HEK293 (cell line): ENCODE results near the gene PLCD1.

Experiments
- ELK4 ChIP-seq: IDR thresholded peaks from 2 replicates; pipeline ENCODE4 v1.6.1; 2011; ENCODE audit warnings: mild to moderate bottlenecking, low read depth, low read length, borderline replicate concordance
- MEIS1 ChIP-seq: sonication (generic); formaldehyde crosslinking; IDR thresholded peaks from 2 replicates; pipeline ENCODE4 v1.8.1; 2022; ENCODE audit warnings: missing genetic modification reagents, mild to moderate bottlenecking, borderline replicate concordance
- ZNF138 ChIP-seq: fragments of 450-650 bp; formaldehyde crosslinking; IDR thresholded peaks from 2 replicates; pipeline ENCODE4 v1.5.1; 2016; ENCODE audit warnings: missing biosample characterization, missing genetic modification characterization, borderline replicate concordance
- ZNF146 ChIP-seq: fragments of 450-650 bp; formaldehyde crosslinking; IDR thresholded peaks from 2 replicates; pipeline ENCODE4 v1.5.1; 2016; ENCODE audit warnings: missing biosample characterization, missing genetic modification characterization
- ZNF184 ChIP-seq: fragments of 450-650 bp; IDR thresholded peaks from 2 replicates; pipeline ENCODE4 v1.5.1; 2018; ENCODE audit warnings: missing biosample characterization, mild to moderate bottlenecking, missing genetic modification characterization
- ZNF501 ChIP-seq: fragments of 450-650 bp; formaldehyde crosslinking; IDR thresholded peaks from 2 replicates; pipeline ENCODE4 v1.5.1; 2016; ENCODE audit warnings: missing biosample characterization, missing genetic modification characterization
- ZNF544 ChIP-seq: fragments of 450-650 bp; formaldehyde crosslinking; IDR thresholded peaks from 2 replicates; pipeline ENCODE4 v1.5.0; 2017; ENCODE audit warnings: missing biosample characterization, missing genetic modification characterization
- ZNF561 ChIP-seq: fragments of 450-650 bp; IDR thresholded peaks from 2 replicates; pipeline ENCODE4 v1.5.1; 2018; ENCODE audit warnings: missing biosample characterization, missing genetic modification characterization, borderline replicate concordance
- ZNF747 ChIP-seq: fragments of 450-650 bp; formaldehyde crosslinking; IDR thresholded peaks from 2 replicates; pipeline ENCODE4 v1.5.1; 2016; ENCODE audit warnings: missing biosample characterization, missing genetic modification characterization
- TF ChIP-seq, protein P1 (sequence below): fragments of 450-650 bp; formaldehyde crosslinking; IDR thresholded peaks from 2 replicates; pipeline ENCODE4 v1.5.1; 2016; ENCODE audit warnings: missing biosample characterization, missing genetic modification characterization
- TF ChIP-seq, protein P2 (sequence below): fragments of 450-650 bp; formaldehyde crosslinking; IDR thresholded peaks from 2 replicates; pipeline ENCODE4 v1.5.1; 2016; ENCODE audit warnings: missing biosample characterization, missing genetic modification characterization, low read depth
- TF ChIP-seq, protein P3 (sequence below): fragments of 450-650 bp; formaldehyde crosslinking; conservative IDR thresholded peaks from 2 replicates; pipeline ENCODE4 v1.5.1; 2016; ENCODE audit warnings: low read depth, missing biosample characterization, missing genetic modification characterization
- TF ChIP-seq, protein P4 (sequence below): fragments of 450-650 bp; formaldehyde crosslinking; IDR thresholded peaks from 2 replicates; pipeline ENCODE4 v1.5.1; 2016; ENCODE audit warnings: missing biosample characterization, missing genetic modification characterization

DNA sequence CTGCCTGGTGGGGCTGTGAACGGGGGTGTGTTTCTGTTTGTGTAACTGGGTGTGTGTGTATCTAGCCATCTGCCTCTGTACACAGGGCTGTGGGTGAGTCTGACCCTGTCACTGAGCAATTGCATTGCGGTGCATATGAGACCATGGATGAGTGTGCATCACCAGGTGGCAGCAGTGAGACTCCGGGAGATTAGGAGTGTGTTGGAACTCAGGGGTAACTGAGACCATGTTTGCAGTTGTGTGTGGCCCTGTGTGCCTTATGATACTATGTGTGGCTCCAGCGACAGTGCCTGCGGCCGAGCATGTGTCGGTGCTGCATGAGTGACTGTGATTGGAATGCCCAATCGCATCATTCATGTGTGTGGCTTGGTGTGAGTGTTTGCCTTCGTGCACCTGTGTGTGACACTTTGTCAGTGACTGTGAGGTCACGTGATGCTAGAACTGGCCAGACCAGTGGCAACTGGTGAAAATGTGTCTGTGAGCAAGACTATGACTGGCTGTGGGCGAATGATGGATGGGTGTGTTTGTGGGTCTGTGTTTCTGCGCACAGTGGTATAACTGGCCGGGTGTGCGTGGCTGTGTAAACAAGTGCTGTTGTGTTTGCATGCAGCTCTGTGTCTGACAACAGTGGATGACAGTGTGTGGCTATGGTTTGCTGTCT, 24.9 kb downstream of the PLCD1 start:
- TF ChIP-seq, protein P1, sequence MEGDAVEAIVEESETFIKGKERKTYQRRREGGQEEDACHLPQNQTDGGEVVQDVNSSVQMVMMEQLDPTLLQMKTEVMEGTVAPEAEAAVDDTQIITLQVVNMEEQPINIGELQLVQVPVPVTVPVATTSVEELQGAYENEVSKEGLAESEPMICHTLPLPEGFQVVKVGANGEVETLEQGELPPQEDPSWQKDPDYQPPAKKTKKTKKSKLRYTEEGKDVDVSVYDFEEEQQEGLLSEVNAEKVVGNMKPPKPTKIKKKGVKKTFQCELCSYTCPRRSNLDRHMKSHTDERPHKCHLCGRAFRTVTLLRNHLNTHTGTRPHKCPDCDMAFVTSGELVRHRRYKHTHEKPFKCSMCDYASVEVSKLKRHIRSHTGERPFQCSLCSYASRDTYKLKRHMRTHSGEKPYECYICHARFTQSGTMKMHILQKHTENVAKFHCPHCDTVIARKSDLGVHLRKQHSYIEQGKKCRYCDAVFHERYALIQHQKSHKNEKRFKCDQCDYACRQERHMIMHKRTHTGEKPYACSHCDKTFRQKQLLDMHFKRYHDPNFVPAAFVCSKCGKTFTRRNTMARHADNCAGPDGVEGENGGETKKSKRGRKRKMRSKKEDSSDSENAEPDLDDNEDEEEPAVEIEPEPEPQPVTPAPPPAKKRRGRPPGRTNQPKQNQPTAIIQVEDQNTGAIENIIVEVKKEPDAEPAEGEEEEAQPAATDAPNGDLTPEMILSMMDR (tag by site-specific recombination), result peak; percentile 83
- no peak for TF ChIP-seq ZNF138
- TF ChIP-seq, protein P2, sequence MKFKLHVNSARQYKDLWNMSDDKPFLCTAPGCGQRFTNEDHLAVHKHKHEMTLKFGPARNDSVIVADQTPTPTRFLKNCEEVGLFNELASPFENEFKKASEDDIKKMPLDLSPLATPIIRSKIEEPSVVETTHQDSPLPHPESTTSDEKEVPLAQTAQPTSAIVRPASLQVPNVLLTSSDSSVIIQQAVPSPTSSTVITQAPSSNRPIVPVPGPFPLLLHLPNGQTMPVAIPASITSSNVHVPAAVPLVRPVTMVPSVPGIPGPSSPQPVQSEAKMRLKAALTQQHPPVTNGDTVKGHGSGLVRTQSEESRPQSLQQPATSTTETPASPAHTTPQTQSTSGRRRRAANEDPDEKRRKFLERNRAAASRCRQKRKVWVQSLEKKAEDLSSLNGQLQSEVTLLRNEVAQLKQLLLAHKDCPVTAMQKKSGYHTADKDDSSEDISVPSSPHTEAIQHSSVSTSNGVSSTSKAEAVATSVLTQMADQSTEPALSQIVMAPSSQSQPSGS, result no peak
- no peak for TF ChIP-seq ZNF184 (tag by site-specific recombination)
- TF ChIP-seq, protein P3, sequence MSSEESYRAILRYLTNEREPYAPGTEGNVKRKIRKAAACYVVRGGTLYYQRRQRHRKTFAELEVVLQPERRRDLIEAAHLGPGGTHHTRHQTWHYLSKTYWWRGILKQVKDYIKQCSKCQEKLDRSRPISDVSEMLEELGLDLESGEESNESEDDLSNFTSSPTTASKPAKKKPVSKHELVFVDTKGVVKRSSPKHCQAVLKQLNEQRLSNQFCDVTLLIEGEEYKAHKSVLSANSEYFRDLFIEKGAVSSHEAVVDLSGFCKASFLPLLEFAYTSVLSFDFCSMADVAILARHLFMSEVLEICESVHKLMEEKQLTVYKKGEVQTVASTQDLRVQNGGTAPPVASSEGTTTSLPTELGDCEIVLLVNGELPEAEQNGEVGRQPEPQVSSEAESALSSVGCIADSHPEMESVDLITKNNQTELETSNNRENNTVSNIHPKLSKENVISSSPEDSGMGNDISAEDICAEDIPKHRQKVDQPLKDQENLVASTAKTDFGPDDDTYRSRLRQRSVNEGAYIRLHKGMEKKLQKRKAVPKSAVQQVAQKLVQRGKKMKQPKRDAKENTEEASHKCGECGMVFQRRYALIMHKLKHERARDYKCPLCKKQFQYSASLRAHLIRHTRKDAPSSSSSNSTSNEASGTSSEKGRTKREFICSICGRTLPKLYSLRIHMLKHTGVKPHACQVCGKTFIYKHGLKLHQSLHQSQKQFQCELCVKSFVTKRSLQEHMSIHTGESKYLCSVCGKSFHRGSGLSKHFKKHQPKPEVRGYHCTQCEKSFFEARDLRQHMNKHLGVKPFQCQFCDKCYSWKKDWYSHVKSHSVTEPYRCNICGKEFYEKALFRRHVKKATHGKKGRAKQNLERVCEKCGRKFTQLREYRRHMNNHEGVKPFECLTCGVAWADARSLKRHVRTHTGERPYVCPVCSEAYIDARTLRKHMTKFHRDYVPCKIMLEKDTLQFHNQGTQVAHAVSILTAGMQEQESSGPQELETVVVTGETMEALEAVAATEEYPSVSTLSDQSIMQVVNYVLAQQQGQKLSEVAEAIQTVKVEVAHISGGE (tag by site-specific recombination), result no peak
- TF ChIP-seq ZNF561 (tag by site-specific recombination), result no peak
- no peak for TF ChIP-seq ELK4
- no peak for TF ChIP-seq ZNF544
- TF ChIP-seq MEIS1 (CRISPR knock-in tag), result no peak
- TF ChIP-seq, protein P4, sequence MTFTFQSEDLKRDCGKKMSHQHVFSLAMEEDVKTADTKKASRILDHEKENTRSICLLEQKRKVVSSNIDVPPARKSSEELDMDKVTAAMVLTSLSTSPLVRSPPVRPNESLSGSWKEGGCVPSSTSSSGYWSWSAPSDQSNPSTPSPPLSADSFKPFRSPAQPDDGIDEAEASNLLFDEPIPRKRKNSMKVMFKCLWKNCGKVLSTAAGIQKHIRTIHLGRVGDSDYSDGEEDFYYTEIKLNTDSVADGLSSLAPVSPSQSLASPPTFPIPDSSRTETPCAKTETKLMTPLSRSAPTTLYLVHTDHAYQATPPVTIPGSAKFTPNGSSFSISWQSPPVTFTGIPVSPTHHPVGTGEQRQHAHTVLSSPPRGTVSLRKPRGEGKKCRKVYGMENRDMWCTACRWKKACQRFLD, result no peak
- TF ChIP-seq ZNF146 (tag by site-specific recombination), result no peak
- no peak for TF ChIP-seq ZNF501
- no peak for TF ChIP-seq ZNF747
